ENCODE measurements around the gene STAG1. TPM values are rescaled to one million over a fixed set of nuclear protein-coding genes. Genes with fewer than 3 reads are reported as not detected.

STAG1 gene
- total RNA-seq, 1 experiment from 2014 or later, result 34.6 TPM

DNA sequence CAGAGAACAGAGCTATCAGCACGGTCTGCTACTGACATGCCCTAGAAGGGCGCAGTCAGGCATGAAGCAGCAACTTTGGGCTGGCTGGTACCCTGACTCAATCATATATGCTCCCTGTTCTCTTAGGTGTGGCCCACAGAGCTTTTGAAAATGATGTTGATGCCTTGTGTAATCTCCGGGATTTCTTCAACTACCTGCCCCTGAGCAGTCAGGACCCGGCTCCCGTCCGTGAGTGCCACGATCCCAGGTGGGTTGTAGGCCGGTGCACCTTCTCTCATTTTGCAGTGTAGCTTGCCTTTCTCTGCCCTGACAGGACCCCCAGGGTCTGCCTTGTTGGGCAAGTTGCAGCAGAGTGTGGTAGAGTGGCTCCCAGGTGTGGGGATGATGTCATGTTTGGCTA lies 454.4 kb downstream of the STAG1 start:
- Histone ChIP-seq H2BK120ac (ENCODE audit: low read depth, low read length, poor library complexity, severe bottlenecking) (no peak overlapping the region), H3K79me2 (ENCODE audit: insufficient read depth, low read length) (no peaks in the 10 kb centered on the region), H3K56ac (ENCODE audit: insufficient read length, low read depth, low read length) (no peak overlapping the region), H2AK5ac (ENCODE audit: insufficient read length, low read length) (no peak overlapping the region), H4K20me1 (ENCODE audit: control insufficient read depth, insufficient read depth, insufficient read length) (no peaks in the 10 kb centered on the region), H4K8ac (replicated peaks; ENCODE audit: insufficient read length, low read depth, low read length) (no peak overlapping the region), H3T11ph (ENCODE audit: low read length) (no peak overlapping the region), H2AFZ (ENCODE audit: low read length) (no peak overlapping the region), H3K27ac (ENCODE audit: insufficient read length, low read depth, low read length) (no peak overlapping the region), H3K9ac (ENCODE audit: extremely low read depth, insufficient read length, low read length) (no peak overlapping the region), H4K91ac (ENCODE audit: insufficient read length, low read depth, low read length) (no peak overlapping the region), H4K5ac (ENCODE audit: insufficient read length, low read depth, low read length) (no peak overlapping the region), H2BK15ac (ENCODE audit: low read depth, low read length) (no peak overlapping the region), H3K4me2 (ENCODE audit: insufficient read depth, insufficient read length, low read length) (no peak overlapping the region), H3K23me2 (ENCODE audit: insufficient read length, low read depth, low read length, poor library complexity, severe bottlenecking) (no peaks in the 10 kb centered on the region), H2BK12ac (ENCODE audit: insufficient read length, low read depth, low read length) (no peak overlapping the region), H3K14ac (ENCODE audit: insufficient read depth, low read length) (no peak overlapping the region), H3K27me3 (ENCODE audit: insufficient read depth, low read length) (no peaks in the 10 kb centered on the region), H2BK20ac (ENCODE audit: low read depth, low read length, poor library complexity, severe bottlenecking) (no peak overlapping the region), H3K9me3 (ENCODE audit: control insufficient read depth, low read depth, low read length) (no peaks in the 10 kb centered on the region), H3K79me1 (ENCODE audit: insufficient read depth, low read depth, low read length, poor library complexity, severe bottlenecking) (no peaks in the 10 kb centered on the region), H2BK5ac (ENCODE audit: insufficient read length, low read length) (no peak overlapping the region), H3K18ac (ENCODE audit: insufficient read length, low read depth, low read length) (no peak overlapping the region), H3K4me1 (ENCODE audit: insufficient read depth, low read length) (peaks cover 7% of the 10 kb centered on the region; the same call in 1 of the 2 replicates), H3K23ac (ENCODE audit: insufficient read length, low read depth, low read length) (no peak overlapping the region), H3K4ac (ENCODE audit: low read depth, low read length) (no peak overlapping the region)
- WGBS (ENCODE audit: extremely low coverage, insufficient read length, low lambda C conversion rate), result no CpG with 5 or more reads among the region's 8 CpGs
- H3K9me3 Mint-ChIP-seq, result no peaks in the 10 kb centered on the region
- no peaks in the 10 kb centered on the region for H3K27me3 Mint-ChIP-seq (ENCODE audit: low read depth)
- peak overlapping the region in 1 of 3 experiments; percentile 82; a peak in 2 of 7 replicates for H3K27ac Mint-ChIP-seq
- no peak overlapping the region for H3K4me3 Mint-ChIP-seq
- peaks cover 21 to 24% of the 10 kb centered on the region in 2 experiments for H3K4me1 Mint-ChIP-seq
- DNase-seq, result no peak
- TF ChIP-seq, protein P1, sequence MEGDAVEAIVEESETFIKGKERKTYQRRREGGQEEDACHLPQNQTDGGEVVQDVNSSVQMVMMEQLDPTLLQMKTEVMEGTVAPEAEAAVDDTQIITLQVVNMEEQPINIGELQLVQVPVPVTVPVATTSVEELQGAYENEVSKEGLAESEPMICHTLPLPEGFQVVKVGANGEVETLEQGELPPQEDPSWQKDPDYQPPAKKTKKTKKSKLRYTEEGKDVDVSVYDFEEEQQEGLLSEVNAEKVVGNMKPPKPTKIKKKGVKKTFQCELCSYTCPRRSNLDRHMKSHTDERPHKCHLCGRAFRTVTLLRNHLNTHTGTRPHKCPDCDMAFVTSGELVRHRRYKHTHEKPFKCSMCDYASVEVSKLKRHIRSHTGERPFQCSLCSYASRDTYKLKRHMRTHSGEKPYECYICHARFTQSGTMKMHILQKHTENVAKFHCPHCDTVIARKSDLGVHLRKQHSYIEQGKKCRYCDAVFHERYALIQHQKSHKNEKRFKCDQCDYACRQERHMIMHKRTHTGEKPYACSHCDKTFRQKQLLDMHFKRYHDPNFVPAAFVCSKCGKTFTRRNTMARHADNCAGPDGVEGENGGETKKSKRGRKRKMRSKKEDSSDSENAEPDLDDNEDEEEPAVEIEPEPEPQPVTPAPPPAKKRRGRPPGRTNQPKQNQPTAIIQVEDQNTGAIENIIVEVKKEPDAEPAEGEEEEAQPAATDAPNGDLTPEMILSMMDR (conservative IDR thresholded peaks at IDR 0.05), result no peak
- peaks cover 39 to 58% (median 50%) of the 10 kb centered on the region in 3 experiments for H3K36me3 Mint-ChIP-seq (ENCODE audit: insufficient read depth in 1 of 3, low read depth in 3 of 3)

All from H9 (cell line).